ENCODE data around the gene MAST4. TPM values are rescaled to one million over a fixed set of nuclear protein-coding genes. Genes with fewer than 3 reads are reported as not detected.
A peak's percentile ranks its signal among the peaks of the same experiment; 100 is the strongest.

Gene MAST4
- total RNA-seq, 1 donor = 23.2 TPM

DNA sequence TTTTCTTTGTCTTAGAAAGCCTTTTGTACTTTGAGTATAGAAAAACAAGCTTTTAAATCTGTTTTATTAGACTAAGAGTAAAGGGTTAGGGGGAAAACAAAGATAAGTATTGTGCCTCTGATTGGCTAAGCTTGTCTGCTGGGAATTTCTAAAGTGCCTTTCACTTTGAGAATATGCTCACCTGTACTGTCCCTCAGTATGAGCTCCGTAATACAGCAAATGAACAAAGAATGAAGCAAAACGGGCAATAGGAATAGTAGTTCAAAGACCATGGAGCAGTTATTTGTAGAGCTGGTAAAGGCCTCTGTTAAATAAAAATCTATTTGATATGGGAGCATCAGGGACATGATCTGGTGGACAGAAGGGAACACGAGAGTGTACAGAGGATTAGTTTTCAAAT is 277.8 kb downstream of the MAST4 start:
- TF ChIP-seq, protein P1, sequence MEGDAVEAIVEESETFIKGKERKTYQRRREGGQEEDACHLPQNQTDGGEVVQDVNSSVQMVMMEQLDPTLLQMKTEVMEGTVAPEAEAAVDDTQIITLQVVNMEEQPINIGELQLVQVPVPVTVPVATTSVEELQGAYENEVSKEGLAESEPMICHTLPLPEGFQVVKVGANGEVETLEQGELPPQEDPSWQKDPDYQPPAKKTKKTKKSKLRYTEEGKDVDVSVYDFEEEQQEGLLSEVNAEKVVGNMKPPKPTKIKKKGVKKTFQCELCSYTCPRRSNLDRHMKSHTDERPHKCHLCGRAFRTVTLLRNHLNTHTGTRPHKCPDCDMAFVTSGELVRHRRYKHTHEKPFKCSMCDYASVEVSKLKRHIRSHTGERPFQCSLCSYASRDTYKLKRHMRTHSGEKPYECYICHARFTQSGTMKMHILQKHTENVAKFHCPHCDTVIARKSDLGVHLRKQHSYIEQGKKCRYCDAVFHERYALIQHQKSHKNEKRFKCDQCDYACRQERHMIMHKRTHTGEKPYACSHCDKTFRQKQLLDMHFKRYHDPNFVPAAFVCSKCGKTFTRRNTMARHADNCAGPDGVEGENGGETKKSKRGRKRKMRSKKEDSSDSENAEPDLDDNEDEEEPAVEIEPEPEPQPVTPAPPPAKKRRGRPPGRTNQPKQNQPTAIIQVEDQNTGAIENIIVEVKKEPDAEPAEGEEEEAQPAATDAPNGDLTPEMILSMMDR (IDR thresholded peaks at IDR 0.05; ENCODE audit: insufficient read depth, low read length) = no peak
- DNase-seq (ENCODE audit: low read depth) = no peak

DNA sequence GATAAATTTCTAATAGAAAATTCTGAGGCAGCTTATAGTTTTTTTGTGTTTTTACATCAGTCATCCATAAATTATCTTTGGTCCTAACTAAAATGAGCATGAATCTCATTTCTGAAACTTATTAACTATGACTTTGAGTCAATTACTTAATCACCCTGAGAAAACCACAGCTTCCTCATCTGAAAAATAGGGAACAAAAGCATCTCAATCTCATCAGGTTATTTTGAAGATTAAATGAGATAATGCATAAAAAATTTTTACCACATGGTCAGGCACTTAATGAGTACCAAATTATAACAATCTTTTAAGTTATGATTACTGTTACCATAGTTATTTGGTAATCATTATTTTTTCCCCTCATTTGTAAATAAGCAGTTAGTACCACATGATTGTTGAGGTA is 279.1 kb downstream of the MAST4 start:
- no peak overlapping the region for H3K4me3 ChIP-seq (ENCODE audit: low read depth, low read length)
- TF ChIP-seq, protein P1 (IDR thresholded peaks at IDR 0.05; ENCODE audit: insufficient read depth, low read length) = no peak
- no peak for DNase-seq (ENCODE audit: low read depth)

More for the DNA sequence above, 277.8 kb downstream of the MAST4 start:
- no peak overlapping the region for H3K4me3 ChIP-seq (ENCODE audit: low read depth, low read length)

- TF ChIP-seq, protein P1 (IDR thresholded peaks at IDR 0.05; ENCODE audit: insufficient read depth, low read length) = no peak
- H3K4me3 ChIP-seq (ENCODE audit: low read depth, low read length) = no peak overlapping the region
Observed at GRCh38 chr5:66876266-66876807, 280.1 kb downstream of the MAST4 start.

GRCh38 chr5:66877843-66878242 is 281.6 kb downstream of the MAST4 start:
- DNase-seq (ENCODE audit: low read depth) = peak; percentile 41
- TF ChIP-seq, protein P1 (IDR thresholded peaks at IDR 0.05; ENCODE audit: insufficient read depth, low read length) = no peak
- no peak overlapping the region for H3K4me3 ChIP-seq (ENCODE audit: low read depth, low read length)

More at GRCh38 chr5:66876266-66876807, 280.1 kb downstream of the MAST4 start:
- no peak for DNase-seq (ENCODE audit: low read depth)

DNA sequence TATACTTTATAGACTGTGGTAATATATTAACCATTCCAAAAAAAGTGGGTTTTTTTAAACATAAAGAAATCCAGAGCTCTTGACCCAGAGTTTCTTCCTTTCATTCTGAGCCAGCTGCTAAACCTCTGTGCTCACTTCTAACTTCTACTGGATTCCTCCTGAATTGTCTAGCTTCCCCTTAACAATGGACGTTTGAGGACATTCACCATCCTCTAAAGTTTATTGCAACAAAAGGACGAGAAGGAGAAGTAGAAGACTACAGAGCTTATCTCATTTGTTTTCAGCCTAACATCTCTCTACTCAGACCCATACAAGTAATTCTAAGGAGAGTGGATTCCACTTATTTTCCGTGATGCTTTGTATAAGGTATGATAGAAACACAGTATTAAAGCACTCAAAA is 284.2 kb downstream of the MAST4 start:
- DNase-seq (ENCODE audit: low read depth) = no peak
- H3K4me3 ChIP-seq (ENCODE audit: low read depth, low read length) = no peak overlapping the region
- TF ChIP-seq, protein P1 (IDR thresholded peaks at IDR 0.05; ENCODE audit: insufficient read depth, low read length) = no peak

GRCh38 chr5:66881480-66882161 is 285.4 kb downstream of the MAST4 start:
- peak; percentile 56 for DNase-seq (ENCODE audit: low read depth)
- TF ChIP-seq, protein P1 (IDR thresholded peaks at IDR 0.05; ENCODE audit: insufficient read depth, low read length) = no peak
- no peak overlapping the region for H3K4me3 ChIP-seq (ENCODE audit: low read depth, low read length)

Measured in fibroblast of the aortic adventitia (primary cell).